Measurements from ENCODE around the gene GSDMA.

GSDMA gene

DNA sequence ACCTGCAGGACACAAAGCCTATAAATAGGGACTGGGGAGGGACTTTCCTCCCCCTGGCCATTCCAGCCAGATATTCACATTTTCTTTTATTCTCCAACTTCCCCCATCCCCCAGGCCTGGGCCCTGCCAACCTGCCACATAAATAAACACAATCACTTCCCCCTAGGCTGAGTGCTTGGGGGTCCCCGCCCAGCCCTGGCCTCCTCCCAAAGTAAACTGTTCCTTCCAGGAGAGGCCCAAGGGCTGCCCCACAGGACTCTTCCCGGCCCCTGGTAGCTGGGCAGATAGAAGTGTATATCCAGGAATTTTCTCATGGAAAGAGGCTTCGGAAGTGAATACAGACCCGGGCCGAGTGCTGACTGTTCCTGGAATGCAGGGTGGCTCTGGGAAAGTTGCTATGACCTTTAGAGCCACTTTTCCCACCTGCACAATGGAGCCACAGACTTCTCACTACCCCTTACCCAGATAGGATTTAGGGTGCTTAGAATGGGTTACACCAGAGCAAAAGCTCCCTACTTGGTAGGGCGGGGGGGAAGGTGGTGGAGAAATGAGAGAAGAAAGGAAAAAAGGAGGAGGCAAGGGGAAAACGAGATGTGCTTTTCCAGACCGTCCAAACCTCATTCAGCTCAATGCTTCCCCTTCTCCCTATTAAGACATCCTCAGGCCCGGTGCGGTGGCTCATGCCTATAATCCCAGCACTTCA lies 60.9 kb downstream of the GSDMA start:
- DNase-seq, result no peak

DNA sequence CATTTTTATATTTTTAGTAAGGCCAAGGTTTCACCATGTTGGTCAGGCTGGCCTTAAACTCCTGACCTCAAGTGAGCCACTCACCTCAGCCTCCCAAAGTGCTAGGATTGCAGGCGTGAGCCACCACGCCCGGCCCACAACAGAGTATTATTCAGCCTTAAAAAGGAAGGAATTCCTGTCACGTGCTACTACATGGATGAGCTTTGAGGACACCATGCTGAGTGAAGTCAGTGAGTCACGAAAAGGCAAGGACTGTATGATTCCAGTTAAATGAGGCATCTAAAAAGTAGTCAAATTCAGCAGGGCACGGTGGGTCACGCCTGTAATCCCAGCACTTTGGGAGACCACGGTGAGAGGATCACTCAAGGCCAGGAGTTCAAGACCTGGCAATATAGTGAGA lies 62.1 kb downstream of the GSDMA start:
- DNase-seq, result no peak

DNA sequence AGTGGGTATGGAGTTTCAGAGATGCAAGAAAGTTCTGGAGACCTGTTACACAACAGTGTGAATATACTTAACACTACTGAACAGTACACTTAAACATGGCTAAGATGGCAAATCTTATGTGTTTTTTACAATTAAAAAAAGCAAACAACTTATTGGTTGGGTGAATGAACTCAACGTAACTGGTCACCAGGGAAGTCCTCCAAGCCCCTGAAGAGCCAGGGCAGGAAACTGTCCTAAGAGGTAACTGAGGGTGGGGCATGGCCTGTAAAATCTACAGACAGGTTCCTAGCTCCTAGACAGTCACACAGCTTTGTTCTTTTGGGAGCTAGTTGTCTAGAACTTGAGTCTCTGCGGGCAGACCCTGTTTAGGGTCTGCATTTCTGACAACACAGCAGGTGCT lies 62.8 kb downstream of the GSDMA start:
- no peak for DNase-seq

DNA sequence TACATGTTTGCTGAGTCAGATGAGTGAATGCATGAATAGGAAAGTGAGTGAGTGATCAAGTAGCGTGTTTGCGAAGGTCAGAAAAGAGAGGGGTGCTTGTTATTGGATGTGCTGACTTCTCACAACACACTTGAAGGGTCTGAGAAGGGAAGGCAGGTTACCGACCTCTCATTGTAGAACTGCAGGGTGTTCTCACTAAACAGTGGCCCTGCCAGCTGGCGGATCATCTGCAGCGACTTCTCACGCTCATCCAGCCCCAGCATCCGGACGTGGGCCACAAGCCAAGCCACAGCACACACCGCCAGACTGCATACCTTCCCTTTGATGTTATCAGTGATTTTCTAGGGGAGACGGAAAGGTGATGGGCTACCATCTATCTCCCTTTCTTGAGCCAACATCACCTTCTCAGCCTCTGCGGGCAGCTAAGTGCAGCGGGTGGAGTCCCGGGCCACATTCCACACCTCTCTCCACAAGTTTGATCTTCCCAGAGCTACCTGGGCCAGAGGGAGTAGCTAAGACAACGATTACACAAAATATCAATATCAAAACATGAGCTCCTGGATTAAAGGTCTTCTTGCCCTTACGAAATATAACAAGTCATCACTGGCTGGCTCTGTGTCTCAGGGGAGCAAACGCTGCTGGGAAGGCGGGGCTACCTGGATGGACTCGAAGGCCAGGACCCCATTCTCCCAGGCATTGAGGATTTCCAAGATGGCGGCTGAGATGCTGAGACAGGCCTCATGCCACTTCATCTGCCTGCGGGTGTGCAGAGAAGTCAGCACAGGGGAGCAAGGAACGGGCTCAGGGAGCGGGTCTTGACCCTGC lies 63.4 kb downstream of the GSDMA start:
- DNase-seq, result peak; percentile 43

DNA sequence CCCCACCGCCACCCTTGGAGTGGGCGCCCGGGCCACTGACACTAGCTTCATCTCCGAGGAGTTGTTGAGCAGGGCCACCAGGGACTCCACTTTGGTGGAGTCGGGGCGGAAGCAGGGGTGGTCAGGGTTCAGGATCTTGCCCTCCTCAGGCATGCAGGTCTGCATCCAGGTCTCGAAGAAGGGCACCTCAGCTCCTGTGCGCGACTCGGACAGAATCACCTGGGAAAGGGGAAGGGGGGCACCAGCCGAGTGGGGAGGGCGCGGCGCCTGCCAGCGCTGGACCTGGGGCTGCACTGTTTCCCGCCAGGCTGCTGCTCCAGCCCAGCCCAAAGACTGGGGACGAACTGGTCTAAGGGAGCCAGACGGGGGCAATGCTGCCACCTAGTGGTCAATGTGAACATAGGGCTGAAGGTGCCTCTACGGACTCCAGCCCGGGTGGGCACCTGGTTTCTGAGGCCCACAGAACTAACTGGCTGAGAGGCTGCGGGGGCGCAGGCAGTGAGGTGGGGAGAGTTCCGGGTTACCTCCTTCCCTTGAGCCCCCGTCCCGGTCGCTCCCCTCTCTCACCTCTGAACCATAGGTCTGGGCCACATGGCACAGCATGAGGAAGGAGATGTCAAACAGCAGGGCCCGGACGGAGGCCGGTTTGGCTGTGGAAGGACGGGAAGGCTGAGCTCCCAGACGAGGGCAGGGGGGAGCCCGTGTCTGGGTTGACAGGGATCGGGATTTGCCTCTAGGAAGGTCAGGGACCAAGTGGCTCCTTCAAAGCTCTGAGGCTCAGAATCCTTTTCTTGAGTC lies 64.2 kb downstream of the GSDMA start:
- DNase-seq, result peak; percentile 74

Data from activated naive CD4-positive, alpha-beta T cell treated with Interleukin-2 at 50 U/mL for 16 hours (primary cell).